ENCODE data around the gene PREX1. TPM values are rescaled to one million over a fixed set of nuclear protein-coding genes. Genes with fewer than 3 reads are reported as not detected.

Gene PREX1
- total and polyA plus RNA-seq, 8 donors: 5.2 to 25.2 (median 16.6) TPM

- no peaks in the 10 kb centered on the region for H3K27me3 ChIP-seq
- WGBS, 5 donors: 71 to 86% (median 79%) methylated on average over 6 to 10 of the region's 10 CpGs
- no peaks in the 10 kb centered on the region for H3K36me3 ChIP-seq
- H3K4me3 ChIP-seq: no peak overlapping the region
- no peak overlapping the region for H3K27ac ChIP-seq
- peaks cover 0 to 13% (median 10%) of the 10 kb centered on the region in 4 donors for H3K9me3 ChIP-seq
- intact Hi-C loops (cut with DNase I; ENCODE audit: low total_unique reads): no loop called here
- TF ChIP-seq CTCF (IDR thresholded peaks at IDR 0.05) (no peak), POLR2AphosphoS5 (IDR thresholded peaks at IDR 0.05) (no peak), POLR2A (IDR thresholded peaks at IDR 0.05) (no peak), EP300 (IDR thresholded peaks at IDR 0.05) (no peak)
- peaks cover 0 to 45% (median 9%) of the 10 kb centered on the region in 4 donors for H3K4me1 ChIP-seq
- DNase-seq: no peak
Observed at GRCh38 chr20:48808382-48809034, 19.3 kb downstream of the PREX1 start.

- Histone ChIP-seq H3K4me1 (peaks cover 0 to 38% (median 6%) of the 10 kb centered on the region in 4 donors), H3K4me3 (no peak overlapping the region), H3K27ac (no peak overlapping the region), H3K9me3 (peaks cover 0 to 13% (median 10%) of the 10 kb centered on the region in 4 donors), H3K36me3 (no peaks in the 10 kb centered on the region), H3K27me3 (no peaks in the 10 kb centered on the region)
- intact Hi-C loops (cut with DNase I; ENCODE audit: low total_unique reads): no loop called here
- WGBS, 5 donors: 60 to 63% (median 62%) methylated on average over 13 of the region's 13 CpGs
- peak in 1 of 2 donors; percentile 53 for DNase-seq
- TF ChIP-seq POLR2A (IDR thresholded peaks at IDR 0.05) (no peak), EP300 (IDR thresholded peaks at IDR 0.05) (no peak), CTCF (IDR thresholded peaks at IDR 0.05) (no peak), POLR2AphosphoS5 (IDR thresholded peaks at IDR 0.05) (no peak)
Observed at GRCh38 chr20:48807586-48808381, 20.0 kb downstream of the PREX1 start.

GRCh38 chr20:48807051-48807450 is 20.7 kb downstream of the PREX1 start:
- no peaks in the 10 kb centered on the region for H3K27me3 ChIP-seq
- no peaks in the 10 kb centered on the region for H3K36me3 ChIP-seq
- intact Hi-C loops (cut with DNase I; ENCODE audit: low total_unique reads): no loop called here
- WGBS, 5 donors: 96 to 100% (median 100%) methylated on average over 1 of the region's 1 CpG
- peaks cover 0 to 13% (median 10%) of the 10 kb centered on the region in 4 donors for H3K9me3 ChIP-seq
- H3K27ac ChIP-seq: no peak overlapping the region
- H3K4me3 ChIP-seq: no peak overlapping the region
- H3K4me1 ChIP-seq: peaks cover 0 to 31% (median 3%) of the 10 kb centered on the region in 4 donors
- DNase-seq: no peak
- TF ChIP-seq EP300 (IDR thresholded peaks at IDR 0.05) (no peak), POLR2AphosphoS5 (IDR thresholded peaks at IDR 0.05) (no peak), POLR2A (IDR thresholded peaks at IDR 0.05) (no peak), CTCF (IDR thresholded peaks at IDR 0.05) (no peak)

- Histone ChIP-seq H3K27ac (no peak overlapping the region), H3K4me3 (no peak overlapping the region), H3K4me1 (peaks cover 0 to 27% (median 3%) of the 10 kb centered on the region in 4 donors), H3K27me3 (no peaks in the 10 kb centered on the region), H3K36me3 (no peaks in the 10 kb centered on the region), H3K9me3 (peaks cover 0 to 13% (median 10%) of the 10 kb centered on the region in 4 donors)
- no peak for DNase-seq
- 86 to 96% (median 90%) methylated on average over 4 to 5 of the region's 5 CpGs for WGBS, 5 donors
- TF ChIP-seq EP300 (IDR thresholded peaks at IDR 0.05) (no peak), CTCF (IDR thresholded peaks at IDR 0.05) (no peak), POLR2A (IDR thresholded peaks at IDR 0.05) (no peak), POLR2AphosphoS5 (IDR thresholded peaks at IDR 0.05) (no peak)
- intact Hi-C loops (cut with DNase I; ENCODE audit: low total_unique reads): no loop called here
Observed at GRCh38 chr20:48805716-48806115, 22.1 kb downstream of the PREX1 start.
